Breast epithelium (tissue), 3 donors: ENCODE results near the gene CNR2.

Experiments
- POLR2A ChIP-seq: fragments of 450-650 bp; IDR thresholded peaks from one replicate; pipeline ENCODE4 v1.6.1; 2016; ENCODE audit warnings: antibody characterized with exemption, mild to moderate bottlenecking, moderate library complexity
- POLR2AphosphoS5 ChIP-seq, 3 donors: sonication (generic); formaldehyde crosslinking; IDR thresholded peaks; one replicate each; pipeline ENCODE4 v1.6.1; 2017; ENCODE audit warnings: antibody characterized with exemption in 3 of 3
- TF ChIP-seq, protein P1 (sequence below), 3 donors: fragments of 450-650 bp; IDR thresholded peaks; one replicate each; pipeline ENCODE4 v1.5.1; 2016 to 2017; ENCODE audit warnings: antibody characterized with exemption in 3 of 3, mild to moderate bottlenecking in 3 of 3, moderate library complexity in 3 of 3

DNA sequence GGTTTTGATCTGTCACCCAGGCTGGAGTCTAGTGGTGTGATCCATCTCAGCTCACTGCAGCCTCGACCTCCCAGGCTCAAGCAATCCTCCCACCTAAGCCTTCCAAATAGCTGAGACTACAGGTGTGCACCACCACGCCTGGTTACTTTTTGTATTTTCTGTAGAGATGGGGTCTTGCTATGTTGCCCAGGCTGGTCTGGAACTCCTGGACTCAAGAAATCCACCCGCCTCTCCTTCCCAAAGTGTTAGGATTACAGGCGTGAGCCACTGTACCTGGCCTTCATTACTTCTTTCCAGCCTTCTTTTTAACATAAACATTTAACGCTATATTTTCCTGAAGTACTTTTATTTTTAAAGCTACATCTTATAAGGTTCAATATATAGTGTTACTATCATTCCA is 69.5 kb downstream of the CNR2 start:
- TF ChIP-seq POLR2AphosphoS5 (IDR thresholded peaks at IDR 0.05) (no peak), POLR2A (no peak)
- TF ChIP-seq, protein P1, sequence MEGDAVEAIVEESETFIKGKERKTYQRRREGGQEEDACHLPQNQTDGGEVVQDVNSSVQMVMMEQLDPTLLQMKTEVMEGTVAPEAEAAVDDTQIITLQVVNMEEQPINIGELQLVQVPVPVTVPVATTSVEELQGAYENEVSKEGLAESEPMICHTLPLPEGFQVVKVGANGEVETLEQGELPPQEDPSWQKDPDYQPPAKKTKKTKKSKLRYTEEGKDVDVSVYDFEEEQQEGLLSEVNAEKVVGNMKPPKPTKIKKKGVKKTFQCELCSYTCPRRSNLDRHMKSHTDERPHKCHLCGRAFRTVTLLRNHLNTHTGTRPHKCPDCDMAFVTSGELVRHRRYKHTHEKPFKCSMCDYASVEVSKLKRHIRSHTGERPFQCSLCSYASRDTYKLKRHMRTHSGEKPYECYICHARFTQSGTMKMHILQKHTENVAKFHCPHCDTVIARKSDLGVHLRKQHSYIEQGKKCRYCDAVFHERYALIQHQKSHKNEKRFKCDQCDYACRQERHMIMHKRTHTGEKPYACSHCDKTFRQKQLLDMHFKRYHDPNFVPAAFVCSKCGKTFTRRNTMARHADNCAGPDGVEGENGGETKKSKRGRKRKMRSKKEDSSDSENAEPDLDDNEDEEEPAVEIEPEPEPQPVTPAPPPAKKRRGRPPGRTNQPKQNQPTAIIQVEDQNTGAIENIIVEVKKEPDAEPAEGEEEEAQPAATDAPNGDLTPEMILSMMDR (IDR thresholded peaks at IDR 0.05) = no peak
